NCI-H510A treated with DMSO at 0.1 percent for 48 hours (cell line): ENCODE measurements around the gene NLRP13.

Experiments used
- DNase-seq: peaks from one replicate; lab custom pipeline; 2025; lab: John Stamatoyannopoulos, UW

The NLRP13 gene

DNA sequence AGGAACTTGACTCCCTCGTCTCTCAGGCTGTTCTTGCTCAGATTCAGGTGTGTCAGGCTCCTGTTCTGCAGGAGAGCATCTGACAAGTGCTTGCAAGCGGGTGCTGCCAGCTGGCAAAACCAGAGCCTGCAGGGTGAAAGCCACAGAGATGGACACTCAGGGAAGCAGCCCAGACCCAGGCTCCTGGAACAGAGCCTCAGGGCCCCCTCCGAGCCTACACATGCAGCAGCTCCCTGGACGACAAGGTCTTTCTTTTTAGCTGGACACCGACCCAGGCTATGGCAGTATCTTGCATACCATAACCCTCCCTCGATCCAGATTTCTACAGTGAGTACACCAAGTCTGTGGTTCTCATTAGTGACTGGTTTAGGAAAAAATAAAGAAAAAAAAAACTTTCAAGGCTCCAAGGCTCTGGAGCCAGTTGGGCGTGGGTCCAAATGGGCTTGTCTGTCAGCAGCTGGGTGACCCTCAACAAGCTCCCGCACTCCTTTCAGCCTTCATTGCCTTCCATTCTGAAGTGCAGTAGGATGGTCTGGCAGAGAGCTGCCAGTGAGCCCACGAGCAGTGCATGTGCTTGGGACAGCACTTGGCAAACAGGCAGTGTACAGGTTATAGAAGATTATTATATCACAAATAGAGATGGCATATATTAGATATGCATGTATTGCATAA, 29.9 kb downstream of the NLRP13 start:
- DNase-seq = no peak

DNA sequence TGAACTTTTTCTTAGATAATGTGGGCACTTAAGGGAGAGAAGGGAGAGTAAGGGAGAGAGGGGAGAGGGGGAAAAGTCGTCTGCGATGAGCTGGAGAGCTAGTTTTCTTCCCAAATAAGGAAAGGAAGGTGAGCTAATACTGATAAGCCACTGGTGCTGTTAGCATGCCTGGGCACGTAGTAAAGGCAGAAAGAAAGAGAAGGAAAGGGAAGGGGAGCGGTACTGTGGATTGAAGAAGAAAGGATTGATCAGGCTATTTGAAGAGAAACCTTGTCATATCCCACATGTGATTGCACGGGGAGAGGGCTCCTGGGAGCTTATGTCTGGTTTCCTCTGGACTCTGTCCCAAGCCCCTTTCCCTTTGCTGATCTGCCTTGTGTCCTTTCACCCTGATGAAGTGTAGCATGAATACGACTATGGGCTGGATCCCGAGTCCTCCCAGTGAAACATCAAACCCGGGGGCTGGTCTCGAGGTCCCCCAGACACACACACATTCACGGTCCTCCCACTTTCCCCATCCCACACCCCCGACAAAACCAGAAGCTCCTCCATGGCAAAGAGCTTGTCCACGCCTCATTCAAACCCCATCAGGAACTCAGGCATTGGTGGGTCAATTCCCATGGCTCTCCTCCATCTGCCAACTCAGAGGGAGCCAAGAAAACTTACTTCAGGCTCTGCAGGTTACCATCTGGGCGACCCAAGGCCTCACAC, 30.6 kb downstream of the NLRP13 start:
- no peak for DNase-seq

GRCh38 chr19:55898911-55899310, 33.2 kb downstream of the NLRP13 start:
- no peak for DNase-seq

- DNase-seq = no peak
Observed at GRCh38 chr19:55882626-55883025, 49.5 kb downstream of the NLRP13 start.

DNA sequence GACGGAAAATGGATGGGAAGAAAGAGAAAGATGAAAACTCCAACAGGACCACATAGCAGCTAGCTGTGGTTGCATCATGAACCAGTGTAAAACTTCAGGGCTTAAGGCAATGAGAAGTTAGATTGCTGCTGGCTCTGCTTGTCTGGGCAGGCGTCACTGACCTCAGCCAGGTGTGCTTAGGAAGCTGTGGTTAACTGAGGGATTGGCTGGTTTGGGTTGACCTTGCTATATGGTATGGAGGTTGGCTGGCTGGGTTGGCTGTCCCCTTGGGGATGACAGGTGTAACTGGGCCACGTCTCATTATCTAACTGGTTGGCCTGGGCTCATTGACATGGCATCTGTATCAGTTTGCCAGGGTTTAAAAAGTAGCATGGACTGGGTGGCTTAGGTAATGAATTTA, 54.9 kb downstream of the NLRP13 start:
- no peak for DNase-seq

- DNase-seq = no peak
Observed at GRCh38 chr19:55870736-55871135, 61.4 kb downstream of the NLRP13 start.

DNA sequence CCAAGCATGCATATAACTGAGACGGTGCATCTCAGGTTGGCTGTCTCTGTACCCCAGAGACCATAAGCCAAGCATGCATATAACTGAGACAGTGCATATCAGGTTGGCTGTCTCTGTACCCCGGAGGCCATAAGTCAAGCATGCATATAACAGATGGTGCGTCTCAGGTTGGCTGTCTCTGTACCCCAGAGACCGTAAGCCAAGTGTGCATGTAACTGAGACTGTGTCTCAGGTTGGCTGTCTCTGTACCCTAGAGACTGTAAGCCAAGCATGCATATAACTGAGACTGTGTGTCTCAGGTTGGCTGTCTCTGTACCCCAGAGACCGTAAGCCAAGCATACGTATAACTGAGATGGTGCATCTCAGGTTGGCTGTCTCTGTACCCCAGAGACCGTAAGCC, 65.0 kb downstream of the NLRP13 start:
- DNase-seq = no peak

DNA sequence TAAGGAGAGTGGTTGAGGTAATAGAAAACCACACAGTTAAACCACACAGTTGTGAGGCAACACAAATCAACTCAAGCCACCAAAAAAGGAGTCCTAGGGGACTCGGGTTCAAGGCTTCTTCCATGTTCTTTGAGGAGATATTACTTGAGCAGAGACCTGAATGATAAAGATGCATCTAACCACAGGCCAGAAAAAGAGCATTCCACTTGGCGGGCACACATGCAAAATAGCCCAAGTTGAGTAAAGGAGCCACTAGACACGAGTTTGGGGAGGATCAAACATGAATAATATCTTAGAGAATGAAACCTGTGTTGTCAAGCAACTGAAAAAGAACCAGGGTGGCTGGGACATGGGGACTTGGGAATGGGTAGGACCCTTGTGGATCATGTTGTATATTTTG, 65.6 kb downstream of the NLRP13 start:
- no peak for DNase-seq

DNA sequence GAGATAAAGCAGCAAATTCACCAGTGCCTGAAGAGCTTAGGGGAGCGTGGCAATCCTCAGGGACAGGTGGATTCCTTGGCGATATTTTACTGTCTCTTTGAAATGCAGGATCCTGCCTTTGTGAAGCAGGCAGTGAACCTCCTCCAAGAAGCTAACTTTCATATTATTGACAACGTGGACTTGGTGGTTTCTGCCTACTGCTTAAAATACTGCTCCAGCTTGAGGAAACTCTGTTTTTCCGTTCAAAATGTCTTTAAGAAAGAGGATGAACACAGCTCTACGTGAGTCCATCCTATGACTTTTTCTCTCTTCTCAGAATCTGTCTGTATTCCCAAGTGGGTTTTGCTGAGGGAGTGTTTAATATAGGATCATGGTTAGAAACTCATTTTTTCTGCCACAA, 73.2 kb downstream of the NLRP13 start:
- no peak for DNase-seq

DNA sequence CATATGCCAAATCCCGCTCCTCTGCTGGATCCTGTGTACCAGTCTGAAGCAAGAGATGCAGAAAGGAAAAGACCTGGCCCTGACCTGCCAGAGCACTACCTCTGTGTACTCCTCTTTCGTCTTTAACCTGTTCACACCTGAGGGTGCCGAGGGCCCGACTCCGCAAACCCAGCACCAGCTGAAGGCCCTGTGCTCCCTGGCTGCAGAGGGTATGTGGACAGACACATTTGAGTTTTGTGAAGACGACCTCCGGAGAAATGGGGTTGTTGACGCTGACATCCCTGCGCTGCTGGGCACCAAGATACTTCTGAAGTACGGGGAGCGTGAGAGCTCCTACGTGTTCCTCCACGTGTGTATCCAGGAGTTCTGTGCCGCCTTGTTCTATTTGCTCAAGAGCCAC, 73.7 kb downstream of the NLRP13 start:
- no peak for DNase-seq

DNA sequence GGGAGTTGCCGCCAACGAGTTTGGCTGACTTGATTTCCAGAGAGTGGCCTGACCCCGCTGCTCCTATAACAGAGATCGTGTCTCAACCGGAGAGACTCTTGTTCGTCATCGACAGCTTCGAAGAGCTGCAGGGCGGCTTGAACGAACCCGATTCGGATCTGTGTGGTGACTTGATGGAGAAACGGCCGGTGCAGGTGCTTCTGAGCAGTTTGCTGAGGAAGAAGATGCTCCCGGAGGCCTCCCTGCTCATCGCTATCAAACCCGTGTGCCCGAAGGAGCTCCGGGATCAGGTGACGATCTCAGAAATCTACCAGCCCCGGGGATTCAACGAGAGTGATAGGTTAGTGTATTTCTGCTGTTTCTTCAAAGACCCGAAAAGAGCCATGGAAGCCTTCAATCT, 74.2 kb downstream of the NLRP13 start:
- no peak for DNase-seq

DNA sequence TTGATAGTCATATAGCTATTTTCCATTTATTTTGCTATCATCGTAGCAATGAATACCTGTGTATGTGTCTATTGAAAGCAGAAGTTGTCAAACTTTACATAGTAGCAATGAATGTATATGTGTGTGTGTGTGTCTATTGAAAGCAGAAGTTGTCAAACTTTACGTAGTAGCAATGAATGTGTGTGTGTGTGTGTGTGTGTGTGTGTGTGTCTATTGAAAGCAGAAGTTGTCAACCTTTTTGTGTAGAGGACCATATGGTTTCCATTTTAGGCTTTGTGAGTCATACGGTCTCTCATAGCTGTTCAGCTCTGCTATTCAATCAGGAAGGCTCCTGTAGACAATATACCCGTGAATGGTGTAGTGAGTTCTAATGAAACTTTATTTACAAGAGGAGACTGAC, 75.0 kb downstream of the NLRP13 start:
- DNase-seq = no peak

DNA sequence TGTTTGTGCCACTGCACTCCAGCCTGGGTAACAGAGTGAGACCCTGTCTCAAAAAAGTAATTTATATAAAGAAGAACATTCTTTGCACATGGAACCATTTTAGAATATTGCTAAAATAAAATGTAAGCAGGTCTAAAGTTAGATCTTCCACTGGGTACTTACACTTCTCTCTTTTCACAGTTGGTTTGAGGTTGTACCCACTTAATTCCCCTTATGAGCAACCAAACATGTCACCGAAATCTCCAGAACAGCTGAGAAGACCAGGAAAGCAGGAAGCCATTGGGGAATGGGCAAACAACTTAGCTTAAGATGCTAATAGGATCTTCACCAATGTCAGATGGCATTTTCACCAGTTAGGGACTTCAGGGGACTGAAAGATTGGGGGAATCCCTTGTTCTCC, 77.0 kb downstream of the NLRP13 start:
- no peak for DNase-seq
